Calu3 (cell line): Measurements from ENCODE around the gene FILIP1. TPM values are rescaled to one million over a fixed set of nuclear protein-coding genes. Genes with fewer than 3 reads are reported as not detected.

Experiments used
- BruUV-seq: library from RNA; stranded (reverse); fragments of 400-500 nt; replicated peaks from 2 replicates; lab custom pipeline; 2021; lab: Mats Ljungman, UMichigan
- CTCF ChIA-PET: fragments of 300-600 bp; sonication (Branson Sonifier 250); formaldehyde crosslinking; loops from one replicate; lab custom pipeline; 2022; ENCODE audit warnings: antibody characterized with exemption; lab: Charles Lee
- DNase-seq: peaks from one replicate; pipeline ENCODE4 v3.0.0; 2022
- H3K27ac Mint-ChIP-seq: one replicate; pipeline ENCODE4 v1.8.0; 2022; ENCODE audit warnings: mixed read lengths; ENCODE audit not compliant: unreplicated experiment
- H3K27me3 Mint-ChIP-seq: one replicate; pipeline ENCODE4 v1.8.0; 2022; ENCODE audit warnings: mixed read lengths; ENCODE audit not compliant: unreplicated experiment
- H3K36me3 Mint-ChIP-seq: one replicate; pipeline ENCODE4 v1.8.0; 2022; ENCODE audit warnings: mild to moderate bottlenecking, moderate library complexity, mixed read lengths; ENCODE audit not compliant: insufficient read depth, unreplicated experiment
- H3K4me1 Mint-ChIP-seq: one replicate; pipeline ENCODE4 v1.8.0; 2022; ENCODE audit warnings: mild to moderate bottlenecking, low read depth, mixed read lengths; ENCODE audit not compliant: unreplicated experiment
- H3K4me3 Mint-ChIP-seq: one replicate; pipeline ENCODE4 v1.8.0; 2022; ENCODE audit warnings: mild to moderate bottlenecking, low read depth, moderate library complexity, mixed read lengths; ENCODE audit not compliant: unreplicated experiment
- H3K9me3 Mint-ChIP-seq: one replicate; pipeline ENCODE4 v1.8.0; 2022; ENCODE audit warnings: low read depth, mixed read lengths; ENCODE audit not compliant: unreplicated experiment
- intact Hi-C: fragments of 100-400 bp; cut with micrococcal nuclease; formaldehyde crosslinking; loops from one replicate; pipeline ENCODE4 v1.10.0; 2022; ENCODE audit not compliant: unreplicated experiment
- total RNA-seq: library from RNA; stranded (reverse); gene quantifications from 2 replicates; pipeline ENCODE4 v1.2.3, GENCODE V29; 2022
- TF ChIP-seq, protein P1 (sequence below): fragments of 200-600 bp; IDR thresholded peaks from one replicate; pipeline ENCODE4 v1.8.0; 2022; ENCODE audit warnings: antibody characterized with exemption; ENCODE audit not compliant: unreplicated experiment

The FILIP1 gene
- total RNA-seq, 1 experiment from 2014 or later = not detected

DNA sequence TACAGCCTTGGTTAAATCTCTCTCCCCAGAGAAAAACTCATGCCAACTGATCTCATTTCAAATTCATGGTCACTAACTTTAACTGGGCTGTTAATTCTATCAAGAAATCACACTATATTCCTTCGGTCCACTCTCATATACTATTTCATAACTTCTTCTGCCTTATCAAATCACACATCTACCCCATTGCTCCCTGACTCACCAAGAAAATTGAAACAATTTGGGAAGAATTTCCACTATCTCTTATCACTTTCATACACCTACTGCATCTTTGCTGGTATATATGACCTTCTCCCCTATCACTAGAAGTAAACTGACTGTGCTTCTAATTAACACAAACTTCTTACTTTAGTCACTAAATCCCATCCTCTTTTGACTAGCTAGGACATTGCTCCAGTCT is 102.3 kb downstream of the FILIP1 start:
- BruUV-seq = no TSS peak
- intact Hi-C loops = no loop called here
- H3K27ac Mint-ChIP-seq = no peak overlapping the region
- H3K4me3 Mint-ChIP-seq = no peak overlapping the region
- CTCF ChIA-PET = no interaction called here
- DNase-seq = no peak
- TF ChIP-seq, protein P1, sequence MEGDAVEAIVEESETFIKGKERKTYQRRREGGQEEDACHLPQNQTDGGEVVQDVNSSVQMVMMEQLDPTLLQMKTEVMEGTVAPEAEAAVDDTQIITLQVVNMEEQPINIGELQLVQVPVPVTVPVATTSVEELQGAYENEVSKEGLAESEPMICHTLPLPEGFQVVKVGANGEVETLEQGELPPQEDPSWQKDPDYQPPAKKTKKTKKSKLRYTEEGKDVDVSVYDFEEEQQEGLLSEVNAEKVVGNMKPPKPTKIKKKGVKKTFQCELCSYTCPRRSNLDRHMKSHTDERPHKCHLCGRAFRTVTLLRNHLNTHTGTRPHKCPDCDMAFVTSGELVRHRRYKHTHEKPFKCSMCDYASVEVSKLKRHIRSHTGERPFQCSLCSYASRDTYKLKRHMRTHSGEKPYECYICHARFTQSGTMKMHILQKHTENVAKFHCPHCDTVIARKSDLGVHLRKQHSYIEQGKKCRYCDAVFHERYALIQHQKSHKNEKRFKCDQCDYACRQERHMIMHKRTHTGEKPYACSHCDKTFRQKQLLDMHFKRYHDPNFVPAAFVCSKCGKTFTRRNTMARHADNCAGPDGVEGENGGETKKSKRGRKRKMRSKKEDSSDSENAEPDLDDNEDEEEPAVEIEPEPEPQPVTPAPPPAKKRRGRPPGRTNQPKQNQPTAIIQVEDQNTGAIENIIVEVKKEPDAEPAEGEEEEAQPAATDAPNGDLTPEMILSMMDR = no peak
- no peaks in the 10 kb centered on the region for H3K4me1 Mint-ChIP-seq
- H3K27me3 Mint-ChIP-seq = no peaks in the 10 kb centered on the region
- H3K36me3 Mint-ChIP-seq = no peaks in the 10 kb centered on the region
- no peaks in the 10 kb centered on the region for H3K9me3 Mint-ChIP-seq

DNA sequence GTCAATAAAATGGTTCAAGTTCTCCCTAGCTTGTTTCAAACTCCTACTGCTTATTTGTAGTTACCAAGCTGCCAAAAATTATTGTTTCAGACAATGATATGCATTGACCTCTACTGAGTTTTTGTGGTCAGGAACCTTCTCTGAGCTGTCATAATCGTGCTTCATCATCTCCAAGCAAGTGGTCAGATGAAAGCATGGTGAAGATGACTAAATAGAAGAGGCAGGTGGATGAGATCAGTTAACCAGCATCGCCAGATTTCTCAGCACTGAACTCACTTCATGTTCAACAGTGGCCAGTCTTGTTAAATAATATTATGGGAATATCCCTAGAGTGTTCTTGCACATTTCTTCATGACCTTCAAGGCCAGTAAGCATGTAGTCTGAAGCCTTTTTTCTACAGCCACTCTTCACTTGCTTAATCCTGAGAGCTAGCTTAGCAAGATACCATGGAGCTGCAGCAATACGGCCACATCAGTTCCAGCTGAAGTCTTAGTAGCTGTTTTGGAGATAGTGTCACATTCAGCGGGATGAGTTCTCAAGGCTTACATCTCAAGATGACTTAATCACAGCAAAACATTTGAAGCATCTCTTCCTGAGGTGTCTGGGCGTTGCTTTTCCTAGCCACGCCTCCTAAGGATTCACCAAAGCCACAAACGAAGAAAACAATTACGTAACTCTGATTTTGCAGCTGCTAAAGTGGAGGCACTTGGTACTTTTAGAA is 107.4 kb downstream of the FILIP1 start:
- Mint-ChIP-seq H3K27ac (no peak overlapping the region), H3K9me3 (no peaks in the 10 kb centered on the region), H3K4me1 (no peaks in the 10 kb centered on the region), H3K36me3 (no peaks in the 10 kb centered on the region), H3K4me3 (no peak overlapping the region), H3K27me3 (peaks cover 25% of the 10 kb centered on the region)
- intact Hi-C loops = no loop called here
- BruUV-seq = no TSS peak
- TF ChIP-seq, protein P1 = no peak
- CTCF ChIA-PET = interaction anchor here (0.6 kb wide), 1 partner anchor 334 kb away, joined by 3 read pairs; no protein-coding TSS in a partner anchor
- DNase-seq = no peak

DNA sequence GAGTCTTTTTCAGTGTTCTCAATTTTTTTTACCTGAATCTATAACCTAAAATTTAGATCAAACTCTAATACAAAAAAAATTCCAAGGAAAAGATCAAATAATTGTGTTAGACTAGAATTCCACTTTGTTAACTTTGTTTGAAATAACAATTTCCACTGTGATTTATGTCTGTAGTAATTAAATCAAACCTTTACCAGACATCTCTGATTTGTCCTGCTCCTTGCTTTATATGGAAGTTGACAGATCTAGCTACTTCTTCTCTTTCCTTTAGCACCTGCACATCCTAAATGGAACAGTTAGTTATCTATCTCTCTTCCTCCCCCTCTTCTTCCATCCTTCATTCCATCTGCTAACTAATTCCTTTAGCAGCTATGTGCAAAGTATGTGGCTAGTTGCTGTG is 109.5 kb downstream of the FILIP1 start:
- H3K4me3 Mint-ChIP-seq = no peak overlapping the region
- no TSS peak for BruUV-seq
- peaks cover 25% of the 10 kb centered on the region for H3K27me3 Mint-ChIP-seq
- no peaks in the 10 kb centered on the region for H3K36me3 Mint-ChIP-seq
- intact Hi-C loops = no loop called here
- TF ChIP-seq, protein P1 = no peak
- H3K27ac Mint-ChIP-seq = no peak overlapping the region
- no peak for DNase-seq
- no peaks in the 10 kb centered on the region for H3K9me3 Mint-ChIP-seq
- no peaks in the 10 kb centered on the region for H3K4me1 Mint-ChIP-seq
- CTCF ChIA-PET = interaction anchor here (0.7 to 1.3 kb wide), 2 partner anchors 8 to 717 kb away, joined by 3 to 5 read pairs; no protein-coding TSS in a partner anchor

DNA sequence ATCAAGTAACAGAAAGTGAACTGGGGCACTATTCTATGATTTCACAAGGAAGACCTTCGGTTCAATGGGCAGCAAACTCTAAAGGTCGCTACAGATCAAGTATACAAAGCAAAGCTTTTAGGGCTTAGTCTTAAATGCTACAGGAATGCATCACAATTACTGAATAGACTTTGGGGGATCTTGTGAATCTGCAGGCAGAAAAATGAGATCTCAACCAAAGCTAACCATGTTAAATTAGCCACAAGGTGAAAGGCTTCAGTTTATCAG is 111.0 kb downstream of the FILIP1 start:
- TF ChIP-seq, protein P1 = no peak
- Mint-ChIP-seq H3K27ac (no peak overlapping the region), H3K4me1 (no peaks in the 10 kb centered on the region), H3K4me3 (no peak overlapping the region), H3K27me3 (peaks cover 31% of the 10 kb centered on the region), H3K36me3 (no peaks in the 10 kb centered on the region), H3K9me3 (no peaks in the 10 kb centered on the region)
- DNase-seq = no peak
- intact Hi-C loops = no loop called here
- BruUV-seq = no TSS peak
- CTCF ChIA-PET = interaction anchor here (0.9 kb wide), 1 partner anchor 86 kb away, joined by 3 read pairs; no protein-coding TSS in a partner anchor
